IMR-90 (cell line): Measurements from ENCODE around the gene TPP2. TPM values are rescaled to one million over a fixed set of nuclear protein-coding genes. Genes with fewer than 3 reads are reported as not detected.

Source experiments
- ATAC-seq: fragments of 200-7000 bp; cut with Tn5 transposase; 2 replicates; pipeline ENCODE4 v1.9.1; 2020; ENCODE audit warnings: low read depth, mild to moderate bottlenecking, moderate library complexity
- BruUV-seq: library from RNA; stranded (reverse); fragments of 400-500 nt; replicated peaks from 2 replicates; lab custom pipeline; 2021; lab: Mats Ljungman, UMichigan
- CTCF ChIA-PET: fragments of 300-600 bp; formaldehyde crosslinking; extraction: SDS; loops from one replicate; lab custom pipeline; 2021; ENCODE audit warnings: antibody characterized with exemption; lab: Yijun Ruan, JAX
- POLR2A ChIA-PET: fragments of 300-600 bp; sonication (Branson Sonifier 250); formaldehyde crosslinking; loops from one replicate; lab custom pipeline; 2022; ENCODE audit warnings: antibody characterized with exemption; ENCODE audit not compliant: unreplicated experiment; lab: Charles Lee
- DNase-seq: peaks from one replicate; pipeline ENCODE4 v3.0.0; 2013
- H2AFZ ChIP-seq: replicated peaks from 2 replicates; pipeline ENCODE3; 2013; ENCODE audit warnings: low read length, mild to moderate bottlenecking; ENCODE audit not compliant: poor library complexity
- H2AK5ac ChIP-seq: 2 replicates; pipeline ENCODE4 v1.6.1; 2013; ENCODE audit warnings: low read depth, low read length, inconsistent platforms
- H2AK9ac ChIP-seq: replicated peaks from 2 replicates; pipeline ENCODE3; 2013; ENCODE audit warnings: mild to moderate bottlenecking, low read depth, low read length, moderate library complexity; ENCODE audit not compliant: poor library complexity
- H2BK120ac ChIP-seq: 2 replicates; pipeline ENCODE4 v1.6.1; 2013; ENCODE audit warnings: low read depth, low read length, inconsistent platforms
- H2BK15ac ChIP-seq: 3 replicates; pipeline ENCODE4 v1.6.1; 2013; ENCODE audit warnings: low read depth, low read length, inconsistent platforms
- H2BK20ac ChIP-seq: 2 replicates; pipeline ENCODE4 v1.6.1; 2013; ENCODE audit warnings: low read depth, mild to moderate bottlenecking, inconsistent platforms, low read length, moderate library complexity
- H2BK5ac ChIP-seq: 2 replicates; pipeline ENCODE4 v1.6.1; 2013; ENCODE audit warnings: mild to moderate bottlenecking, low read depth, low read length, inconsistent platforms; ENCODE audit not compliant: poor library complexity, severe bottlenecking
- H3K14ac ChIP-seq: replicated peaks from 2 replicates; pipeline ENCODE4 v1.6.1; 2013; ENCODE audit warnings: low read depth, low read length, inconsistent platforms
- H3K18ac ChIP-seq: 2 replicates; pipeline ENCODE4 v1.6.1; 2013; ENCODE audit warnings: low read depth, low read length, control low read depth
- H3K23ac ChIP-seq: 2 replicates; pipeline ENCODE4 v1.6.1; 2013; ENCODE audit warnings: low read depth, low read length, inconsistent platforms
- H3K27ac ChIP-seq: 2 replicates; pipeline ENCODE4 v1.5.1; 2013; ENCODE audit warnings: mild to moderate bottlenecking, control low read depth, low read length; ENCODE audit not compliant: insufficient read depth
- H3K27me3 ChIP-seq: 2 replicates; pipeline ENCODE4 v1.6.1; 2013; ENCODE audit warnings: low read length; ENCODE audit not compliant: control insufficient read depth, insufficient read depth
- H3K36me3 ChIP-seq: 2 replicates; pipeline ENCODE4 v1.6.1; 2013; ENCODE audit warnings: low read length, mixed read lengths; ENCODE audit not compliant: control insufficient read depth, insufficient read depth
- H3K4ac ChIP-seq: 2 replicates; pipeline ENCODE4 v1.6.1; 2013; ENCODE audit warnings: low read depth, low read length, inconsistent platforms
- H3K4me1 ChIP-seq: 2 replicates; pipeline ENCODE4 v1.6.1; 2013; ENCODE audit warnings: low read length, mixed read lengths; ENCODE audit not compliant: control insufficient read depth, insufficient read depth
- H3K4me2 ChIP-seq: 2 replicates; pipeline ENCODE4 v1.6.1; 2013; ENCODE audit warnings: low read depth, mild to moderate bottlenecking, control low read depth, low read length, moderate library complexity
- H3K4me3 ChIP-seq: 2 replicates; pipeline ENCODE4 v1.5.1; 2013; ENCODE audit warnings: low read depth, mild to moderate bottlenecking, control low read depth, low read length, moderate library complexity; ENCODE audit not compliant: insufficient read depth
- H3K56ac ChIP-seq: 2 replicates; pipeline ENCODE4 v1.6.1; 2013; ENCODE audit warnings: low read length, inconsistent platforms; ENCODE audit not compliant: insufficient read depth; ENCODE audit errors: extremely low read depth
- H3K79me1 ChIP-seq, 2 experiments: 2 replicates each; pipeline ENCODE4 v1.6.1; 2013; ENCODE audit warnings: low read length in 2 of 2, inconsistent platforms in 1 of 2, low read depth in 1 of 2
- H3K9ac ChIP-seq: 2 replicates; pipeline ENCODE4 v1.6.1; 2013; ENCODE audit warnings: low read depth, low read length, control low read depth
- H3K9me1 ChIP-seq: 2 replicates; pipeline ENCODE4 v1.6.1; 2013; ENCODE audit warnings: low read length, inconsistent platforms; ENCODE audit not compliant: insufficient read depth
- H3K9me3 ChIP-seq: 2 replicates; pipeline ENCODE4 v1.6.1; 2013; ENCODE audit warnings: low read length; ENCODE audit not compliant: control insufficient read depth, insufficient read depth
- H4K20me1 ChIP-seq: 2 replicates; pipeline ENCODE4 v1.6.1; 2013; ENCODE audit warnings: low read length, inconsistent platforms; ENCODE audit not compliant: insufficient read depth
- H4K5ac ChIP-seq: 2 replicates; pipeline ENCODE4 v1.6.1; 2013; ENCODE audit warnings: mild to moderate bottlenecking, low read depth, low read length, control low read depth
- H4K8ac ChIP-seq, 2 experiments: 2 replicates each; pipeline ENCODE4 v1.6.1; 2013; ENCODE audit warnings: low read depth in 2 of 2, low read length in 2 of 2, control low read depth in 1 of 2, inconsistent platforms in 1 of 2
- H4K91ac ChIP-seq: 2 replicates; pipeline ENCODE4 v1.6.1; 2013; ENCODE audit warnings: low read depth, low read length, inconsistent platforms; ENCODE audit not compliant: insufficient read depth
- CEBPB ChIP-seq: IDR thresholded peaks from 2 replicates; pipeline ENCODE4 v1.6.1; 2012; ENCODE audit warnings: low read depth, low read length, improper control_type of control experiment
- CTCF ChIP-seq: conservative IDR thresholded peaks from 2 replicates; pipeline ENCODE4 v1.5.1; 2012; ENCODE audit warnings: mild to moderate bottlenecking, low read depth, low read length, improper control_type of control experiment
- MAFK ChIP-seq: IDR thresholded peaks from 2 replicates; pipeline ENCODE4 v1.6.1; 2012; ENCODE audit warnings: low read depth, low read length, improper control_type of control experiment
- MAZ ChIP-seq: IDR thresholded peaks from 2 replicates; pipeline ENCODE4 v1.6.1; 2012; ENCODE audit warnings: low read depth, mild to moderate bottlenecking, low read length, improper control_type of control experiment, moderate library complexity, borderline replicate concordance
- POLR2A ChIP-seq: IDR thresholded peaks from 2 replicates; pipeline ENCODE4 v1.6.1; 2012; ENCODE audit warnings: mild to moderate bottlenecking, low read depth, low read length
- RCOR1 ChIP-seq: IDR thresholded peaks from 2 replicates; pipeline ENCODE4 v1.6.1; 2012; ENCODE audit warnings: mild to moderate bottlenecking, low read length, improper control_type of control experiment; ENCODE audit not compliant: insufficient replicate concordance
- RFX5 ChIP-seq: IDR thresholded peaks from 2 replicates; pipeline ENCODE4 v1.8.0; 2012; ENCODE audit warnings: low read depth, mild to moderate bottlenecking, low read length, moderate library complexity
- WGBS, 2 experiments: methylation state at CpG; one replicate each; pipeline versions ENCODE4 v1.1.5 to v1.1.7; 2013; ENCODE audit warnings: missing lambda C conversion rate in 2 of 2; ENCODE audit not compliant: insufficient read length in 1 of 2; ENCODE audit errors: extremely low coverage in 2 of 2; 5-methylcytosine and 5-hydroxymethylcytosine counted together
- dilution Hi-C: fragments of 300-500 bp; cut with HindIII; formaldehyde crosslinking; loops from one replicate; pipeline ENCODE4 v1.14.3; 2018; ENCODE audit warnings: low sequenced_read_pairs; ENCODE audit not compliant: unreplicated experiment
- in situ Hi-C: fragments of 300-500 bp; cut with MboI; formaldehyde crosslinking; loops from 3 replicates; pipeline ENCODE4 v1.14.3; 2019; ENCODE audit warnings: low sequenced_read_pairs, inconsistent platforms, mixed read lengths
- intact Hi-C: fragments of 100-400 bp; cut with micrococcal nuclease; formaldehyde crosslinking; loops from 2 replicates; pipeline ENCODE4 v1.10.0; 2022
- polyA plus RNA-seq, 3 experiments: library from polyadenylated mRNA; depleted of rRNA; stranded (reverse); fragments of >200 nt; gene quantifications; 2 replicates each; pipeline ENCODE4 v1.2.3, GENCODE V29; 2012; ENCODE audit warnings: low replicate concordance in 1 of 3
- total RNA-seq: library from RNA; depleted of rRNA; stranded (reverse); fragments of >200 nt; gene quantifications from 2 replicates; pipeline ENCODE4 v1.2.3, GENCODE V29; 2012
- TF ChIP-seq, protein P1 (sequence below): fragments of 150-350 bp; IDR thresholded peaks from 2 replicates; pipeline ENCODE4 v1.6.1; 2017; ENCODE audit warnings: mild to moderate bottlenecking, antibody characterized with exemption, low read length, low read depth

TPP2 gene
- total and polyA plus RNA-seq, 2 of the 4 experiments (the other 2 are of a cell fraction): 27.6 to 52.9 TPM

GRCh38 chr13:102693250-102693649, 96.5 kb downstream of the TPP2 start:
- Histone ChIP-seq H3K4me2 (no peak overlapping the region), H3K9me1 (no peaks in the 10 kb centered on the region), H3K18ac (no peak overlapping the region), H3K9ac (no peak overlapping the region), H3K4ac (no peak overlapping the region), H2BK20ac (no peak overlapping the region), H3K9me3 (peaks cover 2% of the 10 kb centered on the region; the same call in 1 of the 2 replicates), H2AK5ac (no peak overlapping the region), H4K91ac (no peak overlapping the region), H4K20me1 (no peaks in the 10 kb centered on the region), H3K36me3 (no peaks in the 10 kb centered on the region), H2BK120ac (no peak overlapping the region), H4K5ac (no peak overlapping the region), H3K27ac (no peak overlapping the region), H4K8ac (no peak overlapping the region), H2BK15ac (no peak overlapping the region), H3K56ac (no peak overlapping the region), H2AFZ (no peak overlapping the region), H2BK5ac (no peak overlapping the region), H3K4me1 (no peaks in the 10 kb centered on the region), H3K14ac (no peak overlapping the region), H3K4me3 (no peak overlapping the region), H2AK9ac (no peak overlapping the region), H3K79me1 (no peaks in the 10 kb centered on the region), H3K27me3 (peaks cover 44% of the 10 kb centered on the region), H3K23ac (no peak overlapping the region)
- intact Hi-C loops: no loop called here
- no peak for TF ChIP-seq MAZ
- TF ChIP-seq RFX5: no peak
- no peak for TF ChIP-seq CEBPB
- TF ChIP-seq, protein P1, sequence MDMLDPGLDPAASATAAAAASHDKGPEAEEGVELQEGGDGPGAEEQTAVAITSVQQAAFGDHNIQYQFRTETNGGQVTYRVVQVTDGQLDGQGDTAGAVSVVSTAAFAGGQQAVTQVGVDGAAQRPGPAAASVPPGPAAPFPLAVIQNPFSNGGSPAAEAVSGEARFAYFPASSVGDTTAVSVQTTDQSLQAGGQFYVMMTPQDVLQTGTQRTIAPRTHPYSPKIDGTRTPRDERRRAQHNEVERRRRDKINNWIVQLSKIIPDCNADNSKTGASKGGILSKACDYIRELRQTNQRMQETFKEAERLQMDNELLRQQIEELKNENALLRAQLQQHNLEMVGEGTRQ: no peak
- no peak for TF ChIP-seq CTCF
- no peak for TF ChIP-seq MAFK
- TF ChIP-seq POLR2A: no peak
- no peak for TF ChIP-seq RCOR1
- ChIA-PET POLR2A (no interaction called here), CTCF (interaction anchor here (0.7 kb wide), 1 partner anchor 10 kb away, joined by 5 read pairs; no protein-coding TSS in a partner anchor)
- DNase-seq (no peak), ATAC-seq (no peak)
- BruUV-seq: no TSS peak
- in situ Hi-C loops: no loop called here
- WGBS, 2 experiments: no CpG with 5 or more reads among the region's 4 CpGs
- dilution Hi-C loops: no loop called here
